HEK293T (cell line): ENCODE measurements around the gene POLR1D.

ENCODE experiments used
- CTCF ChIA-PET: fragments of 350-600 bp; formaldehyde crosslinking; extraction: SDS; loops from one replicate; lab custom pipeline; 2021; ENCODE audit warnings: antibody characterized with exemption, inconsistent platforms; lab: Yijun Ruan, JAX
- POLR2A ChIA-PET: fragments of 350-600 bp; formaldehyde crosslinking; extraction: SDS; loops from one replicate; lab custom pipeline; 2020; ENCODE audit warnings: antibody characterized with exemption, inconsistent platforms; lab: Yijun Ruan, JAX
- DNase-seq: peaks from one replicate; pipeline ENCODE4 v3.0.0; 2012; ENCODE audit warnings: mixed read lengths; ENCODE audit errors: extremely low spot score
- ARNT ChIP-seq: fragments of 450-650 bp; IDR thresholded peaks from 2 replicates; pipeline ENCODE4 v1.6.1; 2017; ENCODE audit warnings: mild to moderate bottlenecking
- BHLHE40 ChIP-seq: fragments of 450-650 bp; IDR thresholded peaks from 2 replicates; pipeline ENCODE4 v1.6.1; 2016; ENCODE audit warnings: mild to moderate bottlenecking, moderate library complexity, borderline replicate concordance
- CTBP1 ChIP-seq: fragments of 450-650 bp; IDR thresholded peaks from 2 replicates; pipeline ENCODE4 v1.6.1; 2016; ENCODE audit warnings: borderline replicate concordance
- ELF4 ChIP-seq: fragments of 450-650 bp; IDR thresholded peaks from 2 replicates; pipeline ENCODE4 v1.6.1; 2017; ENCODE audit warnings: antibody characterized with exemption
- FOXA1 ChIP-seq: fragments of 450-650 bp; IDR thresholded peaks from 2 replicates; pipeline ENCODE4 v1.6.1; 2016; ENCODE audit warnings: mild to moderate bottlenecking
- FOXK2 ChIP-seq: fragments of 450-650 bp; IDR thresholded peaks from 2 replicates; pipeline ENCODE4 v1.6.1; 2016; ENCODE audit warnings: mild to moderate bottlenecking
- FOXM1 ChIP-seq: fragments of 450-650 bp; IDR thresholded peaks from 2 replicates; pipeline ENCODE4 v1.6.1; 2017; ENCODE audit warnings: mild to moderate bottlenecking, borderline replicate concordance
- HDGF ChIP-seq: fragments of 450-650 bp; IDR thresholded peaks from 2 replicates; pipeline ENCODE4 v1.6.1; 2017; ENCODE audit warnings: antibody characterized with exemption, borderline replicate concordance
- L3MBTL2 ChIP-seq: fragments of 450-650 bp; conservative IDR thresholded peaks from 2 replicates; pipeline ENCODE4 v1.6.1; 2016; ENCODE audit warnings: mild to moderate bottlenecking
- LEF1 ChIP-seq: fragments of 450-650 bp; IDR thresholded peaks from 2 replicates; pipeline ENCODE4 v1.6.1; 2017; ENCODE audit warnings: mild to moderate bottlenecking, borderline replicate concordance
- NFRKB ChIP-seq: fragments of 450-650 bp; IDR thresholded peaks from 2 replicates; pipeline ENCODE4 v1.6.1; 2016; ENCODE audit warnings: mild to moderate bottlenecking, moderate library complexity
- SP1 ChIP-seq: fragments of 450-650 bp; IDR thresholded peaks from 2 replicates; pipeline ENCODE4 v1.6.1; 2017
- SUZ12 ChIP-seq: fragments of 450-650 bp; IDR thresholded peaks from 2 replicates; pipeline ENCODE4 v1.6.1; 2016; ENCODE audit warnings: mild to moderate bottlenecking
- TARDBP ChIP-seq: fragments of 450-650 bp; IDR thresholded peaks from 2 replicates; pipeline ENCODE4 v1.6.1; 2016
- ZNF384 ChIP-seq: fragments of 450-650 bp; IDR thresholded peaks from 2 replicates; pipeline ENCODE4 v1.6.1; 2016
- TF ChIP-seq, protein P1 (sequence below): fragments of 450-650 bp; IDR thresholded peaks from 2 replicates; pipeline ENCODE4 v1.6.1; 2016

The POLR1D gene

GRCh38 chr13:27637289-27637626 is 15.6 kb downstream of the POLR1D start:
- POLR2A ChIA-PET: interaction anchor here (1.1 kb wide), 1 partner anchor 17 kb away, joined by 3 read pairs; the partner anchor contains the start of gene LNX2
- DNase-seq: no peak
- CTCF ChIA-PET: no interaction called here
- TF ChIP-seq FOXM1: no peak
- TF ChIP-seq CTBP1: no peak
- no peak for TF ChIP-seq HDGF

- TF ChIP-seq TARDBP (no peak), CTBP1 (no peak), SP1 (no peak), BHLHE40 (no peak), LEF1 (no peak), ARNT (no peak), ZNF384 (no peak), FOXA1 (no peak), SUZ12 (no peak), FOXK2 (no peak), ELF4 (no peak), FOXM1 (no peak), NFRKB (no peak), L3MBTL2 (no peak), HDGF (no peak)
- TF ChIP-seq, protein P1, sequence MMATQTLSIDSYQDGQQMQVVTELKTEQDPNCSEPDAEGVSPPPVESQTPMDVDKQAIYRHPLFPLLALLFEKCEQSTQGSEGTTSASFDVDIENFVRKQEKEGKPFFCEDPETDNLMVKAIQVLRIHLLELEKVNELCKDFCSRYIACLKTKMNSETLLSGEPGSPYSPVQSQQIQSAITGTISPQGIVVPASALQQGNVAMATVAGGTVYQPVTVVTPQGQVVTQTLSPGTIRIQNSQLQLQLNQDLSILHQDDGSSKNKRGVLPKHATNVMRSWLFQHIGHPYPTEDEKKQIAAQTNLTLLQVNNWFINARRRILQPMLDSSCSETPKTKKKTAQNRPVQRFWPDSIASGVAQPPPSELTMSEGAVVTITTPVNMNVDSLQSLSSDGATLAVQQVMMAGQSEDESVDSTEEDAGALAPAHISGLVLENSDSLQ: no peak
- ChIA-PET CTCF (no interaction called here), POLR2A (interaction anchor here (1.5 kb wide), 1 partner anchor 18 kb away, joined by 6 read pairs; the partner anchor contains the start of gene LNX2)
- no peak for DNase-seq
These were observed 16.3 kb downstream of the POLR1D start for GRCh38 chr13:27638001-27638400.

GRCh38 chr13:27638521-27638920 is 16.8 kb downstream of the POLR1D start:
- no peak for DNase-seq
- CTCF ChIA-PET: interaction anchor here (0.6 kb wide), 1 partner anchor 9 kb away, joined by 6 read pairs; no protein-coding TSS in a partner anchor
- POLR2A ChIA-PET: interaction anchor here (1.5 kb wide), 1 partner anchor 18 kb away, joined by 6 read pairs; the partner anchor contains the start of gene LNX2
- TF ChIP-seq LEF1 (no peak), BHLHE40 (no peak), FOXM1 (no peak), TARDBP (no peak), SUZ12 (no peak), FOXK2 (no peak), ELF4 (no peak), ZNF384 (no peak), L3MBTL2 (no peak), ARNT (no peak), CTBP1 (no peak), NFRKB (no peak), HDGF (no peak)
- TF ChIP-seq, protein P1: no peak

- no peak for TF ChIP-seq ZNF384
- no peak for TF ChIP-seq LEF1
- TF ChIP-seq HDGF: no peak
- no peak for TF ChIP-seq FOXM1
- TF ChIP-seq, protein P1: no peak
- TF ChIP-seq SUZ12: no peak
- TF ChIP-seq FOXA1: no peak
- TF ChIP-seq BHLHE40: no peak
- ChIA-PET POLR2A (interaction anchor here (1.5 kb wide), 1 partner anchor 19 kb away, joined by 6 read pairs; the partner anchor contains the start of gene LNX2), CTCF (interaction anchor here (0.6 kb wide), 1 partner anchor 10 kb away, joined by 6 read pairs; no protein-coding TSS in a partner anchor)
- no peak for DNase-seq
These were observed 17.5 kb downstream of the POLR1D start for GRCh38 chr13:27639186-27639585.

DNA sequence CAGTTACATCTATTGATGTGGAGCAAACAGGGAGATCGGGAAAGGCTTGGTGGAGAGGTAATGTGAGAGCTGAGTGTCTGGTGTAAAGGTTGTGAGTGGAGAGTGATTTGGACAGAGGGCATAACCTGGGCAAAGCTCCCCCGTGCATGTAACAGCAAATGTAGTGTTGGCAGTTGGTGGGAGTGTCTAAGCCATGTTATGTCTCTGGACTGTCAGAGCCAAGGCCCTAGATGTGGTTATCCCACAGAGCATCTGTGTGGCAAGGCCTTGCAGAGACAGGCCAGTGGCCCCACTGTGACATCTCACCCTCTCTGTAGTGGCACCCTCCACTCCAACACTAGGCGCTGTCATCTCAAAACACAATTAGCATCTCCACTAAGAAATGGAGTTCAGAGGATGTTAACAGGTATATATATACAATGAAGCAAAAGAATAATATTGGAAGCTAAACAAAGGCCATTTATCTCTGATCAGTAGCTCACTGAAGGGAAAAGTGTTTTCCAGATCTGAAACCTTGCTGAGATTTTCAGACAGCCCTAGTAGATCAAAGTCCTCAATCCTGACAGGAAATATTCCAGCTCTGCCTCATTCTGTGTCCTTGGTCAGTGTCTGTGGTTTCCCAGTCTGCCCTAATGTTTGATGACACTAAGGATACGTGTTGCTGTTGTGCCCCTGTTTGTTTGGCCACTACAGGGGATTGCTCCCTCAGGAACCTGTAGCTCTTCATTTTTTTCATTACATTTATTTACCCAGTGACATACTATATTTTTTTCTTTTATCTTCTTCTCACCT is 20.2 kb downstream of the POLR1D start:
- ChIA-PET CTCF (no interaction called here), POLR2A (interaction anchor here (1.0 kb wide), 1 partner anchor 676 kb away, joined by 3 read pairs; no protein-coding TSS in a partner anchor)
- TF ChIP-seq ARNT (no peak), FOXA1 (no peak), TARDBP (no peak), BHLHE40 (no peak), SUZ12 (no peak), ZNF384 (no peak), CTBP1 (no peak), FOXM1 (no peak), LEF1 (no peak), NFRKB (no peak), ELF4 (no peak), SP1 (no peak), L3MBTL2 (no peak), FOXK2 (no peak)
- TF ChIP-seq, protein P1: no peak
- no peak for DNase-seq
